M059J (cell line): ENCODE results near the gene RSU1. TPM values are rescaled to one million over a fixed set of nuclear protein-coding genes. Genes with fewer than 3 reads are reported as not detected.
A peak's percentile ranks its signal among the peaks of the same experiment; 100 is the strongest.
"Not testable (repeated sequence)": the region's sequence is repeated elsewhere in the genome, so short reads cannot be mapped to it uniquely, and the experiment has no call there.

Source experiments
- DNase-seq: peaks from one replicate; pipeline ENCODE4 v3.0.0-alpha.2; 2012; ENCODE audit warnings: low read depth
- total RNA-seq: library from RNA; depleted of rRNA; stranded (reverse); fragments of >200 nt; shearing (Covaris generic); gene quantifications from 2 replicates; pipeline ENCODE4 v1.2.3, GENCODE V29; 2014; rRNA removed

The RSU1 gene
- total RNA-seq, result 73.1 and 77.5 TPM in 2 replicates

DNA sequence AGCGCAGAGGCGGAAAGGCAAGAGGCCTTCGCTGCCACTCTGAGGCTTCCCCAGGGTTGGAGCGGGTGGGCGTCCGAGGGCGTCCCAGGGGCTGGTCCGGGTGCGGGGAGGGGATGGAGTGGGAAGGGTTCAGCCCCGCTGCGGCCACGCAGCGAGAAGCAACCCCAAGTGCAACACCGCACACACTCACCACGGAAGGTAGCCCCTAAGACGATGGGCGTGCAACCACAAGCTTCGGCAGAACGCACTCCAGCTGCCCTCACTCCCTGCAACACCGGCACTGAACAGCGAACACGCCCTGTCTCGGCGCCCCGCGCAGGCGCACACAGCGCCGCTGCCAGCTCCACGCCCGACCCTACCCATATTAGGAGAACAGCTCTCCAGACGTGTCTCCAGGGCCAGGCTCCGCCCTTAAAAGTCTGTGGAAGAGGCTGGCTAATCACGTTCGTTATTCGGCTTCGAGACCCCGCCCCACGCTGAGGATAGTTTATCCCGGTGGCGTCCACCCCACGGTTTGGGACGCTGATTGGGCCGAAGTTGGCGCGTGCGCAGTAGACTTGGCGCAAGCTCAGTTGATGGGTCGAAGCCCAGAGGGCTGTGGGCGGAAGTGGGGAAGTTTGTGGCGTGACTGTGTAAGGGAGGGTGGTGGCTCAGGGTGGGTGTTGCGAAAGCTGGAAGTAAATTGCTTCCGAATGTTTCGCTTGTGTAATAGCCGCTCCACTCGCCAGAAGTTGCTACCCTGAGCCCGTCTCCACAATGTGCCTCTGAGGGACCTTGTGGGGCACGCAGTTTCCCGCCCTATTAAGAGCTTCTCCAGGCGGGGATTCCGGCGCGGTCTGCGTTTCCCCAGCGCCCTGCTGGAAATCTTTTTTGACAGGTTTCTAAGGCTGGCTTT lies at the start of gene RSU1:
TSS of gene RSU1 (minus strand) at position 300 of the 895 bp plus-strand sequence. CDS start 343 bp downstream, outside the sequence.
- peak; percentile 97 for DNase-seq

DNA sequence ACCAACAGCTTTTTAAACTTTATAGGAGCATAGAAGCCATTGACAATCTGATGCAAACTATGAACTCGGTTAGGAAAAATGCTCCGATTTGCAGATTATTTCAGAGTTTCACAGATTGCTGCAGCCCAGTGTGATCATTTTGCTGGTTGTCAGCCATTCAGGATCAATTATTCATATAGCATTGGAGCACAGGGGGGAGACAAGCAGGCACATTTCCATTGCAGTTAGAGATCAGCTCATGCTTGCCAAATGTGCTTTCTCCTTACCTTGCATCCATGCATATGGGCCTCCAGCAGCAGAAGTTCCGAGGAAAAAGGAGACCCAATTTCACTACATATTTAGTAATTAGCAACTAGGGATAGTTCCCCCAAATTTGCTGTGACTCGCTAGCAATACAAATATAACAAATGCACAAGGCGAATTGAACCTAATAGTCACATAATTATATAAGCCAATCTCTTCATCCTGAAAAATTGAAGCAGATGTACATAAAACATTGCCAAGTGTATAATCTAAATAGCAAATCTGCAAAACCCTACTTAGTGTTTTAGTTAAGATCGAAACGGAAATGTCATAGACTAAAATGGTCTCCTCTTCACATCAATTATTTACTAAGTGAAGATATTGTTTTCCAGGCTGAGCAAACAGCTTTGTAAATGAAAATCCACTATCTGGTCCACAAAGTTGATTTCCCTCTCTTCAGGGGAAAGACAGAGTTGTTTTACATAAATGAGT lies 49.5 kb upstream of the RSU1 start:
- DNase-seq, result no peak

GRCh38 chr10:16865766-16866165 lies 48.5 kb upstream of the RSU1 start:
- DNase-seq, result no peak

- no peak for DNase-seq
Measured at GRCh38 chr10:16863766-16864165, 46.5 kb upstream of the RSU1 start.

- DNase-seq, result no peak
Measured at GRCh38 chr10:16857419-16857818, 40.2 kb upstream of the RSU1 start.

DNA sequence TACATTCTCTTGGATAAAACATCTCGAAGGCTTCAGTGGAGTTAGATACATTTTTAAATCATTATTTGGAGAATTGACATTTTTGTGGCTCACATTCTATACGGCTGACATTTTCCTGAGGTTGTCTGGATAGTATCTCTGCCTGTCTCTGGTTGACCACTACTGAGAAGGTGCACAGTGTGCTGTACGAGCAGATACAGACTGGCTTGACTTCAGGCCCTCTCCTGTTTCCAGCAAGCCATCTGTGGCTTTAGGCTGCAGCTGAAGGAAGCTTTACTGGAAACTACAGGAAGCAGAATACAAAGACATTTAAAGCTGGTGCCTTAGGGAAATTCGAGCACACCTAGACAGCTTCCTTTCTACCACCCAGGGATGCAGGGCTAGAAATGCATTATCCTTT lies 39.3 kb upstream of the RSU1 start:
- peak; percentile 21 for DNase-seq

GRCh38 chr10:16856092-16856491 lies 38.9 kb upstream of the RSU1 start:
- DNase-seq, result no peak

DNA sequence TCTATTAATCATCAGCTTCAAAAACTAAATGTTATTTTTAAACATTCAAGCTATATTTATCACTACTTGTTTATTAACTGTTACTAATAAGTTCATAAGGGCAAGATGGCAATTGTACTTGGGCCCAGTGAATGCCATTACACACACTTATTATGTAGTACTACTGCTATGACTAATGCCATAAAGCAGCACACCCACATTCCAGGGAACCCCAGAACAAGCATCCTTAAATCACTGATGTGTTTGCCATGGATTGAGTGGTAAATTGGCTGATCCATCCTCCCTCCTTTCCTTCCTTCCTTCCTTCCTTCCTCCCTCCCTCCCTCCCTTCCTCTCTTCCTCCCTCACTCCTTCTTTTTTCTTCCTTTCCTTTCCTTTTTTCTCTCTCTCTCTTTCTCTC lies 37.4 kb upstream of the RSU1 start:
- peak; percentile 61 for DNase-seq

DNA sequence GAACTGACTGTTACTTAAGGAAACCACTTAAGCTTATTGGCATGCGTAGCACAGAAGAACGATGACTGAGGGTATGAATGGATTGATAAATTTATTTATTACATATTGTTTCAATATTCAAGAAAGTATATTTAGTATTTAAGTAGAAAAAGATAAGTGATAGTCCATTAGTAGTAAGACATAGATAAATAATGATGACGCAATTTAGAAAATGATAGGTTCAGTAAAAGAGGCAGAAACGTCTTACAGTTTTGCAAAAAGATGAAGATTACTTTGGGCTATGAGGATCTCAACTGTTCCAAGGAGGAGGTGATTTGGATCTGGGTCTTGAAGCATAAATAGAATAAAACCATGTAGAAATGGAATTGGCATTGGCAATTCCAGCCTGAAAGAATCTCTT lies 36.6 kb upstream of the RSU1 start:
- no peak for DNase-seq

DNA sequence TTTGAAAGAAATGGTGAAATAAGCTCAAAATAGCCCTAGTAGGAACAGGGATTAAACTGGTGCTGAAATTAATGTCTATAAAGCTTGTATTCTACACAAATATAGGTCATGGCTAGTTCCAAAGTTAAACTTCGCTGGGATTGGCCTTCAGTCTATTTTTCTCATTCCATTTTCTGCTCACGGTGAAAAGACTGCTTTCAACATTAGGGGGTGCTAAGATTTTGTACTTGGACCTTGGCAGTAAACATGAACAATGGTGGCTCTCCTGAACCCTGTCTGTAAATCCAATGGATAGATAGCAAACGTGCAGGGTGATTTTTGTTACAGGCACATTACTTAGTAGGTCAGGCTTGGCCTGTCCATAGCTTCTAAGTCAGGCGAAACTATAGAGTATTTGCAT lies 36.0 kb upstream of the RSU1 start:
- peak; percentile 42 for DNase-seq

- DNase-seq, result no peak
Measured at GRCh38 chr10:16852624-16853023, 35.4 kb upstream of the RSU1 start.

DNA sequence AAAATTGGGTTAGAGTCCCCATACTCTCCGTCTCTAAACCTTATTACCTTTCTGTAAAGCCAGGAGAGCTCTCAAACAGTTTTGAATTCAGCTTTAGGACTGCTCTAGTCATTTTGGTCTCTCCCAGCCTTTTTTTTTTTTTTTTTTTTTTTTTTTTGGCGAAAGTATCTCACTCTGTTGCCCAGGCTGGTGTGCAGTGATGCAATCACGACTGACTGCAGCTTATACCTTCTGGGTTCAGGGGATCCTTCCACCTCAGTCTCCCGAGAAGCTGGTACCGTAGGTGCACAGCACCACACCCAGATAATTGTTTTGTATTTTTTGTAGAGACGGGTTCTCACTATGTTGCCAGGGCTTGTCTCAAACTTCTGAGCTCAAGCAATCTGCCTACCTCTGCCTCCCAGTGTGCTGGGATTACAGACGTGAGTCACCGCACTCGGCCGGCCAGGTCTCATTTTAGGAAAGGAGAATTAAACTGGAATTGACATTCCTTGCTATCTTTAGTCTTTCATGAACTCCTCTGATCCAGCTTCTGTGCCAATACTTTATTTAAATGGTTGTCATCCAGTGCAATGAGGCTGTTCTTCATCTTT lies 31.4 kb upstream of the RSU1 start:
- DNase-seq, result peak; percentile 65

DNA sequence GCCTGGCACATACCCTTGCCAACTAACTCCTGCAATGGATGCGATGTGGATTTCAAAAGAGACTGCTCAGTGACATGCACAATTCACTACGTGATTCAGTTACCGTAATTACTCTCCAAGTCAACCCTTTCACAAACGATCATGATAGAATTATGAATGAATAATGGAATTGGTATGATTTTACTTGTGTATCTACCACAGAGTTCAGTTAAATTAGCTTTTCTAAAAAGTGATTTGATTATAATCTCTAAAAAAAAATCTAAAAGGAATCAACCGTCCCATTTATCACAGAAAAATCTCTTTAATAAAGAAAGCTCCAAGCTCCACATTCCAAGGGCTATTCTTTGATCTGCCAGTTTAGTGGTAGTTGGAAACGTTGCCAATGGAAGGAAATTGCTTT lies 30.4 kb upstream of the RSU1 start:
- peak; percentile 40 for DNase-seq

DNA sequence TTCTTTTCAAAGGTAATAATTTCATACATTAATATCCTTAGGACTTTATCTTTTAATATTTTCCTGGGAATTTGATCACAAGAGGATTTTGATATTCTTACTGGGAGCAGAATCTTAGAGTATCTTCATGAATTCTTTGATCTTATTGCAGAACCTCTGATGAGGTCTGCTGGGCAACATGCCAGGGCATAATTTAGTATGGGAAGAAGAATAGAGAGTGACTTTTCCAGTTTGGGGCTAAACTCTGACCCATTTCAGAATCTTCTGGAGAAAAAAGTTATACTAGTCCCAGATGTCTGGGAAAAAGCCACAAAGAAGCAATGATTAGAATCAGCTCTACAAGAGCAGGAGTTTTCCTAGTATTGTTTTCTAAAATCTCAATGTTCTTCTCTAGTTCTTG lies 28.0 kb upstream of the RSU1 start:
- DNase-seq, result no peak

DNA sequence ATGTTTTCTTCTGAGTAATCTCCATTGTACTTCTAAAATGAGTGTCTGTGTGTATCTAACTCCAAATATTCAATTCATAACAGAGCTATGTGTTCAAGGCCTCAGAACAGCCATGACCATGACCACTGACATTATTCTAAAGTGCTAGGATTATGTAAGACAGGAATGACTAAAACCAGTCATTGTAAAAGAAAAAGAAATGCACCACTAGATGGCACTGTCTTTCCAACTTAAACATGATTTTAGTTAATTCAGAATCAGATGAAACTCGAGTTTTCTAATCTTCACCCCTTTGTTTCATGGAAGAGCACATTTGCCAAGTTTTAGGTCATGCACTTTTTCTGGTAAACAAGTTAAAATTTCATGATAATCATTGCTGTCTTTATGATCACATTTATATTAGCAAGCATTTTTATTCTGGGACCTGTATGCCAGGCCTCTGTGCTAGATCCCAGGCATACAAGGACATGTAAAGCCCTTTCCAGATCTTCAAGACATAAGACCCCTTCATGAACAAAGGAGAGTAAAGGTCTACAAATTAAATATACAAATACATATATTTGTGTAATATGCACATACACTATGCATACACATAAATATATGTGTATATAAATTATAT lies 26.1 kb upstream of the RSU1 start:
- DNase-seq, result peak; percentile 61

- no peak for DNase-seq
Measured at GRCh38 chr10:16835228-16835627, 18.0 kb upstream of the RSU1 start.

DNA sequence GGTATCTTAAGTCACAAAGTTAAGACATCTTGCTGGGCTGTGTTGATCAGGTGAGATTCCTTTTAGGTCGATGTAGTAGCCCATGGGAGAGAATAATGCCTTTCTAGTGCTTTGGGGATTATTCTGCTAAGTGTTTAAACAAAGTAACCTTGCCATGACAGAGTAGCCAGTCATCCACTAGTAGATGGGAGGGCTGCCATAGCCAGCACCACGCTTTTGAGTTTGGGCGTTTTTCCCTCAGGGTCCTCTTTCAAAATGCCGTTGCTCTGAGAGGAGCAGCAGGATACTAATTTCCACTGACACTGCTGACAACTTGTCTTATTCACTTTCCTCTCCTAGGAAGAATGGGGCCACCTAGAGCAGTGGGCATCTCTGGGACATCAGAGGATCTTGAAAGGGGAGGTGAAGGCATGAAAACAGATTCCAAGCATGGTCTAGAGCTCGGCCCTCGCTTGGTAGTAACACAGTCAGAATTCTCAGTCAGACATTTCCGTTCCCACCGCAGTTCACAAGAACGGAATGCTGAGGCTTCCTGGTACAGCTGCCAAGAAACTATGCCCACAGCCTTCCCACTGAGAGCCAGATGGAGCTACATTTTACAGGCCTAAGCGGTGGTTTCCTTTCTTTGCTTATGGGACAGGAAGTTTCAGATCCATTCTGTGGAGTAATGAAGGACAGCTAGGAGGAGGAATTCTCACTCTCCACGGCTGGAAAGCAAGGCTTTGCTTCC lies 15.3 kb upstream of the RSU1 start:
- peak; percentile 90 for DNase-seq

- DNase-seq, result peak; percentile 78
Measured at GRCh38 chr10:16828701-16829175, 11.5 kb upstream of the RSU1 start.

- DNase-seq, result peak; percentile 79
Measured at GRCh38 chr10:16828114-16828568, 10.9 kb upstream of the RSU1 start.

DNA sequence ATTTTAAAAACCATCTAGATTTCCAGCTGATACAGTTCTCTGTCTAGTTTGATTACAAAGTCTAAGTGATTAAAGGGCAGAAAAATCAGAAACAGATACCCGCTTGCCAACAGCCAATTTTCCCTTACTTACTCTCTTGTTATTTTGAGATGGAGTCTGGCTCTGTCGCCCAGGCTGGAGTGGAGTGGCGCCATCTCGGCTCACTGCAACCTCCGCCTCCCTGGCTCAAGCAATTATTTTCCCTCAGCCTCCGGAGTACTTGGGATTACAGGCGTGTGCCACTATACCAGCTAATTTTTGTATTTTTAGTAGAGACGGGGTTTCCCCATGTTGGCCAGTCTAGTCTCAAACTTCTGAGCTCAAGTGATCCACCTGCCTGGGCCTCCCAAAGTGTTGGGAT lies 10.2 kb upstream of the RSU1 start:
- DNase-seq, result not testable (repeated sequence)

DNA sequence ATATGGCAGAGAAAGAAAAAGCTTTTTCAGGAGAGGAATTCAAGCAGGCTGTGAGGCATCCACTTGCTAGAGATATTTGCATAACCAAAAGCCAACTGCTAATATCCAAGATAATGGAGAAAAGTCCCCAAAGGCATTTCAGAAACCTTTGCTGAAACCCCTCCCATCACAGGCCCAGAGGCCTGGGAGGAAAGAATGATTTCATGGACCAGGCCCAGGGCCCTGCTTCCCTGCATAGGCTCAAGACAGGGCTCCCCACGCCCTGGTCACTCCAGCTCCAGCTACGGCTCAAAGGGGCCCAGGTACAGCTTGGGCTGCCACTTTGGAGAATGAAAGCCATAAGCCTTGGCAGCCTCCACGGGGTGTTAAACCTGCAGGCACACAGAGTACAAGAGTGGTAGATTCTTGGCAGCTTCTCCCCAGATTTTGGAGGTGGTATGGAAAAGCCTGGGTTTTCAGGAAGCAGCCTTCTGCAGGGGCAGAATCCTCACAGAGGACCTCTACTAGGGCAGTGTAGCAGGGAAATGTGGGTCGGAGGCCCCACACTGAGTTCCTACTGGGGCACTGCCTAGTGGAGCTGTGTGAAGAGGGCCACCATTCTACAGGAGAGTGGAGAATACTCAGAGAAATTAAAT lies 5.6 kb upstream of the RSU1 start:
- no peak for DNase-seq
